Measurements from ENCODE around the gene BLOC1S5.

DNA sequence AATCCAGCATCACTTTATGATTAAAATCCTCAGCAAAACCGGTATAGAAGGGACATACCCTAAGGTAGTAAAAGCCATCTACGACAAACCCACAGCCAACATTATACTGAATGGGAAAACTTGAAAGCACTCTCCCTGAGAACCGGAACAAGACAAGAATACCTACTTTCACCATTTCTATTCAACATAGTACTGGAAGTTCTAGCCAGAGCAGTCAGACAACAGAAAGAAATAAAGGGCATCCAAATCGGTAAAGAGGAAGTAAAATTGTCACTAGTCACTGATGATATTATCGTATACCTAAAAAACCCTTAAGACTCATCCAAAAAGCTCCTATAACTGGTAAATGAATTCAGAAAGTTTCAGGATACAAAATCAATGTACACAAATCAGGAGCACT lies 33.3 kb downstream of the BLOC1S5 start:
- TF ChIP-seq SUZ12 (IDR thresholded peaks at IDR 0.05; ENCODE audit: extremely low read depth, insufficient read depth, insufficient read length) (no peak), YY1 (IDR thresholded peaks at IDR 0.05; ENCODE audit: insufficient read depth, insufficient read length) (no peak), ZNF274 (IDR thresholded peaks at IDR 0.05; ENCODE audit: low read depth, low read length) (no peak)

Measured in NT2/D1 (cell line).